Measurements from ENCODE around the gene ABL1.
A peak's percentile ranks its signal among the peaks of the same experiment; 100 is the strongest.
"Not testable (repeated sequence)": the region's sequence is repeated elsewhere in the genome, so short reads cannot be mapped to it uniquely, and the experiment has no call there.

The ABL1 gene

DNA sequence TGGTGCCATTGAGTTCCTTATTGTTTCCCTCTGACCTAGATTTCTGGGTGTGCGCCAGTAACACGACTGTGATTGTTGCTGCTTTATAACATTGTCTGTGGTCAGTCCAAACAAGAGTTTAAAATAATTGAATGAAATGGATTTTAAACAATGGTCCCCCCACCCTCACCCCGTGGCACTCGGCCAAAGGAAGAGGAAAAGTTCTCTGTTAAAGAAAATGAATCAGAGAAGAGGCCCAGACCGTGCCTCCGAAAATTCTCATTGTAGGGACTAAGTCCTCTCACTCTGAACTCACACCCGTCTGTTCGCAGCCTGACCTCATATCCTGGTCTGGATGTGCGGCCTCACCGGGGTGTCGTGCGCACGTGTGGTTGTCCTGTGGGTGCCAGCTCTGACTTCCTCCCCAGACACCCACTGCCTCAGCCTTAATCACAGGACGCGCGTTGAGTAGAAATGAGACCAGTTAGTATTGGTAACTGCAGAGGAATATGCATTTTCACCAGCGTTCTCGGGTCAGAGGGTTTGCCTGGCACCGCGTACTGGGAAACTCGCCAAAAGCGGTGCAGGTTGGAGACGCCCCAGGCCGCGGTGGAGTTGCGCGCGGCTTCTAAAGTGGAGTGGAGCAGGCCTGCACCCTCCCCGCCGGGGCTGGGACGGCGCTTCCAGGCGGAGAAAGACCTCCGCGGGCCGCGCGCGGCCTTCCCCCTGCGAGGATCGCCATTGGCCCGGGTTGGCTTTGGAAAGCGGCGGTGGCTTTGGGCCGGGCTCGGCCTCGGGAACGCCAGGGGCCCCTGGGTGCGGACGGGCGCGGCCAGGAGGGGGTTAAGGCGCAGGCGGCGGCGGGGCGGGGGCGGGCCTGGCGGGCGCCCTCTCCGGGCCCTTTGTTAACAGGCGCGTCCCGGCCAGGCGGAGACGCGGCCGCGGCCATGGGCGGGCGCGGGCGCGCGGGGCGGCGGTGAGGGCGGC, at the start of gene ABL1:
Gene ABL1, plus strand, starts transcription at position 884 of the 966 bp plus-strand sequence. CDS start 193 bp downstream, outside the sequence.
- peak within 1 kb of the TSS; percentile 89 for H3K4me3 ChIP-seq (ENCODE audit: low read length)
- no peak for DNase-seq (ENCODE audit: low read depth)
- TF ChIP-seq, protein P1, sequence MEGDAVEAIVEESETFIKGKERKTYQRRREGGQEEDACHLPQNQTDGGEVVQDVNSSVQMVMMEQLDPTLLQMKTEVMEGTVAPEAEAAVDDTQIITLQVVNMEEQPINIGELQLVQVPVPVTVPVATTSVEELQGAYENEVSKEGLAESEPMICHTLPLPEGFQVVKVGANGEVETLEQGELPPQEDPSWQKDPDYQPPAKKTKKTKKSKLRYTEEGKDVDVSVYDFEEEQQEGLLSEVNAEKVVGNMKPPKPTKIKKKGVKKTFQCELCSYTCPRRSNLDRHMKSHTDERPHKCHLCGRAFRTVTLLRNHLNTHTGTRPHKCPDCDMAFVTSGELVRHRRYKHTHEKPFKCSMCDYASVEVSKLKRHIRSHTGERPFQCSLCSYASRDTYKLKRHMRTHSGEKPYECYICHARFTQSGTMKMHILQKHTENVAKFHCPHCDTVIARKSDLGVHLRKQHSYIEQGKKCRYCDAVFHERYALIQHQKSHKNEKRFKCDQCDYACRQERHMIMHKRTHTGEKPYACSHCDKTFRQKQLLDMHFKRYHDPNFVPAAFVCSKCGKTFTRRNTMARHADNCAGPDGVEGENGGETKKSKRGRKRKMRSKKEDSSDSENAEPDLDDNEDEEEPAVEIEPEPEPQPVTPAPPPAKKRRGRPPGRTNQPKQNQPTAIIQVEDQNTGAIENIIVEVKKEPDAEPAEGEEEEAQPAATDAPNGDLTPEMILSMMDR (conservative IDR thresholded peaks at IDR 0.05; ENCODE audit: low read depth, low read length) = no peak

DNA sequence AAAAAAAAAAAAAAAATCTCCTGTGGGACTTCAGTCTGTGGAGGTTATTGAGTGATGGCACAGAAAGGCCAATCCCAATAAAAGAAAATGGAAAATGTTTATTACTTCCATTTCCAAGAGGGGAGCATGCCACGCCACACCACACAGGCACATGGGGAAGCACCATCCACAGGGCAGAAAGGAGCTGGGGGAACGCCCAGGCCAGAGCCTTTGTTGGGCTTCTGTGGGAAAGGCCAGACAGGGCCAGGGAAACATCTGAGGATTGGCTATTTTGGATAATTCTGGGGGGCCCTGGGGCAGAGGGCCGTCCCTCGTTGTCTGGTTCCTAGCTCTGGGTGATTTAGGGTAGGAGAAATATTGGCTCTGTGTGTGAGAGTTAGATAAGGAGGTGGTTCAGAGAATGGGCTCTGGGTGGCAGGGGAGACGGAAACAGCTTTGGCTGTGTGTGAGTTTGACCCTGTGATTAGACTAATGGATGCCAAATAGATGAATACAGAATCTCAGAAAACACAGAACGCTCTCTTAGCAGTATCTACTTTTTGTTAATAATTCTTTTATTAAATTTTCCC, 49.0 kb upstream of the ABL1 start:
- DNase-seq (ENCODE audit: low read depth) = no peak
- TF ChIP-seq, protein P1 (conservative IDR thresholded peaks at IDR 0.05; ENCODE audit: low read depth, low read length) = no peak
- H3K4me3 ChIP-seq (ENCODE audit: low read length) = no peak overlapping the region

DNA sequence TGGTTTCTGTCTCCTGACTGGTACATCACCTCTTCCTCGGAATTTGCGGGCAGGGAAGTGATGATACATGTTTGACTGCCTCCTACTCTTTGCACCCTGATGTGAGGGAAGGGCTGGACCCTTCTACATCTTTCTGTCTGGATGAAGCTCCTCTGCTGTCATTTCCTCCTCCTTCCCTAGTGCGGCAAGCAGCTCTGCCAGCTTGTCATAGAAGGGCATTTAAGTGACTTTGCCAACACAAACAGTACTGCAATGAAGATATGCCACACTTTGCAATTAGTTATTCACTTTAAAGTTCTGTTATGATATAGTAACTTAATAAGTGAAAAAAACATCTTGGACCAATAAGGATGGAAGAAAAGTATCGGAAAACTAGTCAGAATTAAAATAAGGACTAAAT, 48.5 kb upstream of the ABL1 start:
- DNase-seq (ENCODE audit: low read depth) = no peak
- H3K4me3 ChIP-seq (ENCODE audit: low read length) = no peak overlapping the region
- TF ChIP-seq, protein P1 (conservative IDR thresholded peaks at IDR 0.05; ENCODE audit: low read depth, low read length) = no peak

DNA sequence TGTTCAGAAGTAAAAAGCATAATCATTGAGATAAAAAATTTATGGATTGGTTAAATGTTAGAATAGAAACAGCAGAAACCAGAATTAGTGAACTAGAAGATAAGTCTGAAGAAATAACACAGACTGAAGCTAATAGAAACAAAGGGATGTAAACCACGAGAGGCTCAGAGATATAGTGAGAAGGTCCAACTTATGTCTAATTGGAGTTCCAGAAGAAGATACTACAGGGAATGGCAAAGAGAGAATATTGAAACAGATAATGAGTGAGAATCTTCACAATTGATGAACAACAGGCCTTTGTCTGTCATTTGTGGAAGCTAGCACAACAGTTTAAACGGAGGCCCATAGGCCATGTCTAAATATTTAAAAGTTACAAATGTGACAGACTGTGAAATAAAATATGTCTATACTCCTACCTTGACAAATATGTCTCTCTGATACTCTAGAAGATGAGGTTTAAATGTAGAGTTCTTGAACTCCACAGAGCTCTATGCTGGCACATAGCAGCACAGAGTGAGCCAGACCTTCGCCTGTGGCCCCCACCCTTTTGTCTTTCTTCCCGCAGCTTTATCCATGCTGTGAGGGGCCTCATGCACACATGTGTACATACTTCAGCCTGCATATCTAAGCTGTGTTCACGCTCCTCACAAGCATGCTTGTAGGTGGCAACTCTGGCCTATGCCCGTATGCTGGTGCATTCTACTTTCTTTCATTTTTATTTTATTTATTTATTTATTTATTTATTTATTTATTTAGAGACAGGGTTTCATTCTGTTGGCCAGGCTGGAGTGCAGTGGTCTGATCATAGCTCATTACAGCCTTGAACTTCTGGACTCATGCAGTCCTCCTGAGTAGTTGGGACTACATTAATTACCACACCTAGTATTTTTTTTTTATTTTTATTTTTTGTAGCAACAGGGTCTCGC, 45.0 kb upstream of the ABL1 start:
- TF ChIP-seq, protein P1 (conservative IDR thresholded peaks at IDR 0.05; ENCODE audit: low read depth, low read length) = no peak
- no peak overlapping the region for H3K4me3 ChIP-seq (ENCODE audit: low read length)
- no peak for DNase-seq (ENCODE audit: low read depth)

DNA sequence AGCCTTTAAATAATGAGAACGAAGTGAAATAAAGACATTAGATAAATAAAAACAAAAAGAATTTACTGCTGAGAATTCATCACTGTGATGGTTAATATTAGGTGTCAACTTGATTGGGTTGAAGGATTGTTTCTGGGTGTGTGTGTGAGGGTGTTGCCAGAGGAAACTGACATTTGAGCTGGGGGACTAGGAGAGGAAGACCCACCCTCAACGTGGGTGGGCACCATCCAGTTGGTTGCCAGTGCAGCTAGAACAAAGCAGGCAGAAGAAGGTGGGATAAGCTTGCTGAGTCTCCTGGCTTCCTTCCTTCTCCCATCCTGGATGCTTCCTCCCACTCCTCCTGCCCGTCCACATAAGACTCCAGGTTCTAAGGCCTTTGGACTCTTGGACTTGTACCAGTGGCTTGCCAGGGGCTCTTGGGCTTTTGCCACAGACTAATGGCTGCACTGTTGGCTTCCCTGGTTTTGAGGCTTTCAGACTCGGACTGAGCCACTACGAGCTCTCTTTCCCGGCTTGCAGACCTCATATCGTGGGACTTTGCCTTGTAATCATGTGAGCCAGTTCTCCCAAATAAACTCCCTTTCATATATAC, 43.7 kb upstream of the ABL1 start:
- TF ChIP-seq, protein P1 (conservative IDR thresholded peaks at IDR 0.05; ENCODE audit: low read depth, low read length) = no peak
- no peak for DNase-seq (ENCODE audit: low read depth)
- no peak overlapping the region for H3K4me3 ChIP-seq (ENCODE audit: low read length)

DNA sequence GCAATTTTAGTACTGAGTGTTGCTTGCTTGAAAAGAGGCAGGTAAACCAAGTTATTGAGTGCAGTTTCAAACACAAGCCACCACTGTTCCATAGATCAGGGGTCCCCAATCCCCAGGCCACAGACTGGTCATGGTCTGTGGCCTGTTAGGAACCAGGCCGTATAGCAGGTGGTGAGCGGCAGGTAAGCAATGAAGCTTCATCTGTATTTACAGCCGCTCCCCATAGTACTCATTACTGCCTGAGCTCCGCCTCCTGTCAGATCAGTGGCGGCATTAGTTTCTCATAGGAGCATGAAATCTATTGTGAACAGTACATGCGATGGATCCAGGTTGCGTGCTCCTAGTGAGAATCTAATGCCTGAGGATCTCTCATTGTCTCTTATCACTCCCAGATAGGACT, 41.5 kb upstream of the ABL1 start:
- H3K4me3 ChIP-seq (ENCODE audit: low read length) = no peak overlapping the region
- no peak for DNase-seq (ENCODE audit: low read depth)
- TF ChIP-seq, protein P1 (conservative IDR thresholded peaks at IDR 0.05; ENCODE audit: low read depth, low read length) = no peak

DNA sequence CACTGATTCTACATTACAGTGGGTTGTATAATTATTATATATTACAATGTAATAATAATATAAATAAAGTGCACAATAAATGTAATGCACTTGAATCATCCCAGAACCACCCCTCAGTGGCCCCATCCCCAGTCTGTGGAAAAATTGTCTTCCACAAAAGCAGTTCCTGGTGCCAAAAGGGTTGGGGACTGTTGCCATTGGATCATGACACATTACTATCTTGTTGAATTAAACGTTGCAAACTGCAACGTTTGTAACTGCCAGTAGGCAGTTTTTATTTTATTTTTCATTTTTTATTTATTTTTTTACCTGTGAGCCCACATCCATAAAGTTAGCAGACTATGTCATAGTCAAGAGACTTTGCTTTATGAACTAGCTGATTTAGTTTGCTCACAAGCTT, 41.0 kb upstream of the ABL1 start:
- not testable (repeated sequence) for H3K4me3 ChIP-seq (ENCODE audit: low read length); DNase-seq (ENCODE audit: low read depth)

DNA sequence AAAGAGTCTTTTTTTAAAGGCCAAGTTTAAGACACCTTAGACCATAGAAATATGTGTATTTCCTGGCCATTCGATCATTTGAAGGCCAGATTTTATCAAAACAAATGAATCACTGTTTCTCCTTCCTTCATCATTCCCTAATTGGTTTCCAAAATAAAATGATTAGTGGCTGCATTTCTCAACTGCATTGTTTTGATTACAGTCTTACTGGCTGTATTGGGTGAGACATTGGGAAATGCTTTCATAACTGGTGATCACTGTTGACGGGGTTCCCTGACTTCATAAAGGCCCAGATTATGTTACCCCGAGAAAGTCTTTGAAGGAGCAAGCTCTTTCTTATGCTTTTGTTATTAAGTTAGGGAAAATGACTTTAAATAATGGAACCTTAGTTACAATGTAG, 40.6 kb upstream of the ABL1 start:
- not testable (repeated sequence) for H3K4me3 ChIP-seq (ENCODE audit: low read length); DNase-seq (ENCODE audit: low read depth)
